Epithelial cell of esophagus (primary cell): Measurements from ENCODE around the gene KAT7.

Source experiments
- DNase-seq: peaks from one replicate; pipeline ENCODE4 v3.0.0; 2010; ENCODE audit warnings: low read depth
- H3K4me3 ChIP-seq: 2 replicates; pipeline ENCODE4 v1.5.1; 2011; ENCODE audit warnings: mild to moderate bottlenecking, low read length, control low read depth
- TF ChIP-seq, protein P1 (sequence below): IDR thresholded peaks from 2 replicates; pipeline ENCODE4 v1.5.1; 2011; ENCODE audit warnings: low read depth, mild to moderate bottlenecking, low read length, control low read depth, inconsistent platforms; ENCODE audit not compliant: insufficient read depth; ENCODE audit errors: missing control alignments

KAT7 gene

GRCh38 chr17:49789243-49789578, 730 bp downstream of the KAT7 start:
- TF ChIP-seq, protein P1, sequence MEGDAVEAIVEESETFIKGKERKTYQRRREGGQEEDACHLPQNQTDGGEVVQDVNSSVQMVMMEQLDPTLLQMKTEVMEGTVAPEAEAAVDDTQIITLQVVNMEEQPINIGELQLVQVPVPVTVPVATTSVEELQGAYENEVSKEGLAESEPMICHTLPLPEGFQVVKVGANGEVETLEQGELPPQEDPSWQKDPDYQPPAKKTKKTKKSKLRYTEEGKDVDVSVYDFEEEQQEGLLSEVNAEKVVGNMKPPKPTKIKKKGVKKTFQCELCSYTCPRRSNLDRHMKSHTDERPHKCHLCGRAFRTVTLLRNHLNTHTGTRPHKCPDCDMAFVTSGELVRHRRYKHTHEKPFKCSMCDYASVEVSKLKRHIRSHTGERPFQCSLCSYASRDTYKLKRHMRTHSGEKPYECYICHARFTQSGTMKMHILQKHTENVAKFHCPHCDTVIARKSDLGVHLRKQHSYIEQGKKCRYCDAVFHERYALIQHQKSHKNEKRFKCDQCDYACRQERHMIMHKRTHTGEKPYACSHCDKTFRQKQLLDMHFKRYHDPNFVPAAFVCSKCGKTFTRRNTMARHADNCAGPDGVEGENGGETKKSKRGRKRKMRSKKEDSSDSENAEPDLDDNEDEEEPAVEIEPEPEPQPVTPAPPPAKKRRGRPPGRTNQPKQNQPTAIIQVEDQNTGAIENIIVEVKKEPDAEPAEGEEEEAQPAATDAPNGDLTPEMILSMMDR, result no peak
- peak overlapping the region; percentile 99 for H3K4me3 ChIP-seq
- no peak for DNase-seq

GRCh38 chr17:49793309-49793708, 4.8 kb downstream of the KAT7 start:
- TF ChIP-seq, protein P1, result no peak
- no peak overlapping the region for H3K4me3 ChIP-seq
- no peak for DNase-seq

- H3K4me3 ChIP-seq, result no peak overlapping the region
- TF ChIP-seq, protein P1, result no peak
- no peak for DNase-seq
These were observed 6.9 kb downstream of the KAT7 start for GRCh38 chr17:49795372-49795771.

- H3K4me3 ChIP-seq, result no peak overlapping the region
- TF ChIP-seq, protein P1, result no peak
- DNase-seq, result no peak
These were observed 9.7 kb downstream of the KAT7 start for GRCh38 chr17:49798182-49798581.

DNA sequence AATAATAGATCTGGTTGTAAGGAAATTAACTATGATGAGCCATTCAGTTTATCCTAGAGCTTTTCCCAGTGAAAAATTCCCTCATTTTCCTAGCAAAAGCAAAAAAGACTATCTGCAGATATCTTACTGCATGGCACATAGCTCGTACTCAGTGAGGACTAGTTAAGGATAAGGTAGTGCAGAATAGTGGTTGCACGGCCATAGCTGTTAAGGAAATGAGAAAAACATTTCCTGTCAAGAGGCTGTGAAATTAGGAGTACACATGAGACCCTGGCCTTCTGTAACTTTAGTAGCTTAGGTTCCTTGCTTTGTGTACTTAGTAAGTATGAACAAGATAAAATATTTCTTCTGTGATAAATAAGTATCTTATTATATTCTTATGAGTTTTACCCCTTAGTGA, 10.3 kb downstream of the KAT7 start:
- no peak overlapping the region for H3K4me3 ChIP-seq
- TF ChIP-seq, protein P1, result no peak
- no peak for DNase-seq

GRCh38 chr17:49809056-49809455, 20.6 kb downstream of the KAT7 start:
- H3K4me3 ChIP-seq, result no peak overlapping the region
- TF ChIP-seq, protein P1, result no peak
- DNase-seq, result no peak

DNA sequence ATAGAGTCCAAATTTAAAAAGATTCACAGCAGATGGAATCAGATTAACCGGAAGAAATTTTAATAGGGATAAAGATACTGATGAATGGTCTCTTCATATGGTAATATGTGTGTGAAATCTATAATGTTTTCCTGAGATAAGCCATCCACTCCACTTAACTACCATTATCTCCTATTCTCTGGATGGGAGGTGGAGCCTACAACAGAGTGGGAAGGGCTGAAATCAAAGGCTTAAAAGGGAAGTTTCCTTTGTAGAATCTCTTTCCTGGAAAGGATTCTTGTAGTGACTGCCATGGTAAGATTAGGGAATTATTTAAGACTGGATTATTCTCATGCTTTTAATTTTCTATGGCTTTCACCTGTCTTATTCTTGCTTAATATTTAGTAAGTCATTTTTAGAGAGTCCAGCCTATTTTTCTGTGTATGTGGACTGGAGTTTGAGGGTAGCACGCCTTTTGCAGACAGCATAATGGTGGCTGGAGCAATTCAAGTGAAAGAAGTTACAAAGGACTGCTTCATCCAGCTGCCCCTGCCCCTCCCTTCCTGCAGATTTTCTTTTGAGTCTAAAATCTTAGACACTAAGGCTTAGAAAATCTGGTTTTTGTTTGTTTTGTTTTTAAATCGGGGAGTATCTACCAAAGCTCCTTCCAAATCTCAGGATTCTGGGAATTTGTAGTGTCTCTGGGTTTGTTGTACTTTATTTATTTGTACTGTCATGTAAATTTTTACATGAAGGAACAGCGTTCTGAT, 26.5 kb downstream of the KAT7 start:
- H3K4me3 ChIP-seq, result no peak overlapping the region
- no peak for DNase-seq

More for the DNA sequence above, 26.5 kb downstream of the KAT7 start:
- TF ChIP-seq, protein P1, result no peak
